Spleen (tissue), 7 donors: Measurements from ENCODE around the gene FAM210A.

ENCODE experiments used
- POLR2AphosphoS5 ChIP-seq, 3 donors: sonication (generic); formaldehyde crosslinking; IDR thresholded peaks; one replicate each; pipeline ENCODE4 v1.5.1; 2017; ENCODE audit warnings: antibody characterized with exemption in 3 of 3
- TF ChIP-seq, protein P1 (sequence below), 11 experiments: fragments of 200-600 bp in 7 of 11; fragments of 450-650 bp in 4 of 11; sonication (generic) in 4 of 11; IDR thresholded peaks in 8 of 11; conservative IDR thresholded peaks in 3 of 11; 1 replicate in 7 of 11; 2 replicates in 4 of 11; pipeline versions ENCODE4 v1.4.0 to v1.8.0; 2016 to 2021; ENCODE audit warnings: antibody characterized with exemption in 11 of 11, inconsistent platforms in 4 of 11, mild to moderate bottlenecking in 1 of 11
- donor health status: DM: no; HTN: no; CAD: no; lungs with moderate emphysema.
- donor health status: DM: no; HTN: no; CAD: no.
- donor health status: DM: no; HTN: no; CAD: no.

DNA sequence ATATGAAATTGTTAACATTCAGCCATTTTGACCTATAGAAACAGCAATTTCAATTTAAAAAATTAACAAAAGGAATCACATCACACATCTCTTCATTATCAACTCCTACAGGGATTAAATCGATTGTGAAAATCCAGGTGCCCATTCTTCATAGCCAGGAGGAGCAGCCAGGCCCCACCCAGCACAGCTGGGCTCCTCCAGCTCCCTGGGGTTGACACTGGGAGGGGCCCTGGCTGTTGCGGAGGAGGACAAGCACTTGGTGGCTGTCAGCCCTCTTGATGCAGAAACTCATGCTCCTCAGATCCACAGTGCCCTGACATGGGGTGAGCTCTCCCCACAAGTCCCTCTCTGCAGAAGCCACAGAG, 99.8 kb downstream of the FAM210A start:
- no peak for TF ChIP-seq POLR2AphosphoS5 (IDR thresholded peaks at IDR 0.05)
- TF ChIP-seq, protein P1, sequence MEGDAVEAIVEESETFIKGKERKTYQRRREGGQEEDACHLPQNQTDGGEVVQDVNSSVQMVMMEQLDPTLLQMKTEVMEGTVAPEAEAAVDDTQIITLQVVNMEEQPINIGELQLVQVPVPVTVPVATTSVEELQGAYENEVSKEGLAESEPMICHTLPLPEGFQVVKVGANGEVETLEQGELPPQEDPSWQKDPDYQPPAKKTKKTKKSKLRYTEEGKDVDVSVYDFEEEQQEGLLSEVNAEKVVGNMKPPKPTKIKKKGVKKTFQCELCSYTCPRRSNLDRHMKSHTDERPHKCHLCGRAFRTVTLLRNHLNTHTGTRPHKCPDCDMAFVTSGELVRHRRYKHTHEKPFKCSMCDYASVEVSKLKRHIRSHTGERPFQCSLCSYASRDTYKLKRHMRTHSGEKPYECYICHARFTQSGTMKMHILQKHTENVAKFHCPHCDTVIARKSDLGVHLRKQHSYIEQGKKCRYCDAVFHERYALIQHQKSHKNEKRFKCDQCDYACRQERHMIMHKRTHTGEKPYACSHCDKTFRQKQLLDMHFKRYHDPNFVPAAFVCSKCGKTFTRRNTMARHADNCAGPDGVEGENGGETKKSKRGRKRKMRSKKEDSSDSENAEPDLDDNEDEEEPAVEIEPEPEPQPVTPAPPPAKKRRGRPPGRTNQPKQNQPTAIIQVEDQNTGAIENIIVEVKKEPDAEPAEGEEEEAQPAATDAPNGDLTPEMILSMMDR (IDR thresholded peaks at IDR 0.05 in 8 of 11, conservative IDR thresholded peaks at IDR 0.05 in 3 of 11), result no peak
